Measurements from ENCODE around the gene CD47. TPM values are rescaled to one million over a fixed set of nuclear protein-coding genes. Genes with fewer than 3 reads are reported as not detected.

CD47 gene
- total and polyA plus RNA-seq, 2 of the 4 experiments (the other 2 are of a cell fraction) = 45.9 to 52.0 TPM

DNA sequence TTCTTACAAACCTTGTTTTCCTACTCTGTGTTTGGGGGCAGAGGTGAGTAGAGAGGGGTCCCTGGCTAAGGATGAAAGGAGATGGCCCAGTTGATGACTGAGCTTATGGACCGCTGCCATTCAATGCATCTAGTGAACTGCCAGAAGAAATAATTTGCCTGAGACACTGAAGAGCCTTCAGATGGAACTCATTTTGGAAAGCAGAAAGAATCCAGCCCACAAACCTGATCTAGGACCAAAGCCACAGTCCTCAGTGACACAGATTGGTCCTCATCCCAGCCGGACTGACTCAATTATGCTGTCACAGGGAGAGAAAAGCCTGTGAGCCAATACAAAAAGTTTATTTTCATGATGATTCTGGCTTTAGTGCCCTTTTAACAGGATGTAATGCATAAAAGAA lies 82.7 kb downstream of the CD47 start:
- 100% methylated on average over 1 of the region's 2 CpGs; no CpG with 5 or more reads in 1 of the 2 experiments for WGBS, 2 experiments (ENCODE audit: extremely low coverage in 2 of 2, insufficient read length in 1 of 2)
- intact Hi-C loops (cut with micrococcal nuclease) = no loop called here
- Histone ChIP-seq H3K9me1 (ENCODE audit: insufficient read depth, low read length) (no peaks in the 10 kb centered on the region), H2AFZ (replicated peaks; ENCODE audit: low read length, poor library complexity) (no peak overlapping the region), H4K91ac (ENCODE audit: insufficient read depth, low read depth, low read length) (no peak overlapping the region), H2AK9ac (replicated peaks; ENCODE audit: low read depth, low read length, poor library complexity) (no peak overlapping the region), H2BK15ac (ENCODE audit: low read depth, low read length) (no peak overlapping the region), H3K23ac (ENCODE audit: low read depth, low read length) (no peak overlapping the region), H2BK5ac (ENCODE audit: low read depth, low read length, poor library complexity, severe bottlenecking) (no peak overlapping the region), H3K79me1 (ENCODE audit: low read depth in 1 of 2, low read length in 2 of 2) (no peaks in the 10 kb centered on the region), H3K4me1 (ENCODE audit: control insufficient read depth, insufficient read depth, low read length) (no peaks in the 10 kb centered on the region), H2BK120ac (ENCODE audit: low read depth, low read length) (no peak overlapping the region), H3K27ac (ENCODE audit: insufficient read depth, low read length) (no peak overlapping the region), H2BK20ac (ENCODE audit: low read depth, low read length) (no peak overlapping the region), H3K18ac (ENCODE audit: low read depth, low read length) (no peak overlapping the region), H4K20me1 (ENCODE audit: insufficient read depth, low read length) (no peaks in the 10 kb centered on the region), H3K4ac (ENCODE audit: low read depth, low read length) (no peak overlapping the region), H3K9ac (ENCODE audit: low read depth, low read length) (no peak overlapping the region), H3K56ac (ENCODE audit: extremely low read depth, insufficient read depth, low read length) (no peak overlapping the region), H4K8ac (ENCODE audit: low read depth in 2 of 2, low read length in 2 of 2) (no peak overlapping the region), H3K36me3 (ENCODE audit: control insufficient read depth, insufficient read depth, low read length) (no peaks in the 10 kb centered on the region), H3K14ac (replicated peaks; ENCODE audit: low read depth, low read length) (no peak overlapping the region), H3K27me3 (ENCODE audit: control insufficient read depth, insufficient read depth, low read length) (peaks cover 2% of the 10 kb centered on the region; the same call in 1 of the 2 replicates), H3K4me2 (ENCODE audit: low read depth, low read length) (no peak overlapping the region), H3K4me3 (ENCODE audit: insufficient read depth, low read depth, low read length) (no peak overlapping the region), H3K9me3 (ENCODE audit: control insufficient read depth, insufficient read depth, low read length) (no peaks in the 10 kb centered on the region), H2AK5ac (ENCODE audit: low read depth, low read length) (no peak overlapping the region), H4K5ac (ENCODE audit: low read depth, low read length) (no peak overlapping the region)
- no peak for TF ChIP-seq RAD21 (IDR thresholded peaks at IDR 0.05; ENCODE audit: low read length)
- no peak for TF ChIP-seq MXI1 (IDR thresholded peaks at IDR 0.05; ENCODE audit: borderline replicate concordance, low read depth, low read length)
- TF ChIP-seq RCOR1 (IDR thresholded peaks at IDR 0.05; ENCODE audit: insufficient replicate concordance, low read length) = no peak
- no peak for TF ChIP-seq RFX5 (IDR thresholded peaks at IDR 0.05; ENCODE audit: low read depth, low read length)
- no peak for TF ChIP-seq SMC3 (IDR thresholded peaks at IDR 0.05; ENCODE audit: low read depth, low read length)
- TF ChIP-seq MAZ (IDR thresholded peaks at IDR 0.05; ENCODE audit: borderline replicate concordance, low read depth, low read length) = no peak
- no peak for TF ChIP-seq CHD1 (IDR thresholded peaks at IDR 0.05; ENCODE audit: low read depth, low read length)
- TF ChIP-seq, protein P1, sequence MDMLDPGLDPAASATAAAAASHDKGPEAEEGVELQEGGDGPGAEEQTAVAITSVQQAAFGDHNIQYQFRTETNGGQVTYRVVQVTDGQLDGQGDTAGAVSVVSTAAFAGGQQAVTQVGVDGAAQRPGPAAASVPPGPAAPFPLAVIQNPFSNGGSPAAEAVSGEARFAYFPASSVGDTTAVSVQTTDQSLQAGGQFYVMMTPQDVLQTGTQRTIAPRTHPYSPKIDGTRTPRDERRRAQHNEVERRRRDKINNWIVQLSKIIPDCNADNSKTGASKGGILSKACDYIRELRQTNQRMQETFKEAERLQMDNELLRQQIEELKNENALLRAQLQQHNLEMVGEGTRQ (IDR thresholded peaks at IDR 0.05; ENCODE audit: low read depth, low read length) = no peak
- TF ChIP-seq, protein P2, sequence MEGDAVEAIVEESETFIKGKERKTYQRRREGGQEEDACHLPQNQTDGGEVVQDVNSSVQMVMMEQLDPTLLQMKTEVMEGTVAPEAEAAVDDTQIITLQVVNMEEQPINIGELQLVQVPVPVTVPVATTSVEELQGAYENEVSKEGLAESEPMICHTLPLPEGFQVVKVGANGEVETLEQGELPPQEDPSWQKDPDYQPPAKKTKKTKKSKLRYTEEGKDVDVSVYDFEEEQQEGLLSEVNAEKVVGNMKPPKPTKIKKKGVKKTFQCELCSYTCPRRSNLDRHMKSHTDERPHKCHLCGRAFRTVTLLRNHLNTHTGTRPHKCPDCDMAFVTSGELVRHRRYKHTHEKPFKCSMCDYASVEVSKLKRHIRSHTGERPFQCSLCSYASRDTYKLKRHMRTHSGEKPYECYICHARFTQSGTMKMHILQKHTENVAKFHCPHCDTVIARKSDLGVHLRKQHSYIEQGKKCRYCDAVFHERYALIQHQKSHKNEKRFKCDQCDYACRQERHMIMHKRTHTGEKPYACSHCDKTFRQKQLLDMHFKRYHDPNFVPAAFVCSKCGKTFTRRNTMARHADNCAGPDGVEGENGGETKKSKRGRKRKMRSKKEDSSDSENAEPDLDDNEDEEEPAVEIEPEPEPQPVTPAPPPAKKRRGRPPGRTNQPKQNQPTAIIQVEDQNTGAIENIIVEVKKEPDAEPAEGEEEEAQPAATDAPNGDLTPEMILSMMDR (conservative IDR thresholded peaks at IDR 0.05; ENCODE audit: low read depth, low read length) = no peak
- no peak for ATAC-seq (ENCODE audit: low read depth)
- dilution Hi-C loops (cut with HindIII; ENCODE audit: low sequenced_read_pairs, unreplicated experiment) = no loop called here
- no peak for DNase-seq
- POLR2A ChIA-PET (ENCODE audit: unreplicated experiment) = no interaction called here
- CTCF ChIA-PET = no interaction called here
- no TSS peak for BruUV-seq (replicated peaks)
- in situ Hi-C loops (cut with MboI; ENCODE audit: low sequenced_read_pairs) = no loop called here

Data from IMR-90 (cell line).